B cell (primary cell): ENCODE results near the gene ABCA2. TPM values are rescaled to one million over a fixed set of nuclear protein-coding genes. Genes with fewer than 3 reads are reported as not detected.

ENCODE experiments used
- ATAC-seq: fragments of 200-7000 bp; cut with Tn5 transposase; one replicate; pipeline ENCODE4 v1.10.0; 2021; ENCODE audit warnings: low read depth, mild to moderate bottlenecking, moderate number of reproducible peaks, moderate library complexity
- CTCF ChIA-PET: fragments of 350-600 bp; sonication (Branson Sonifier 250); formaldehyde crosslinking; loops from one replicate; lab custom pipeline; 2021; ENCODE audit warnings: antibody characterized with exemption, inconsistent platforms; lab: Charles Lee
- POLR2A ChIA-PET: fragments of 350-600 bp; sonication (Branson Sonifier 250); formaldehyde crosslinking; loops from one replicate; lab custom pipeline; 2021; ENCODE audit warnings: antibody characterized with exemption; lab: Charles Lee
- DNase-seq: peaks from one replicate; pipeline ENCODE4 v3.0.0; 2013
- H2AFZ ChIP-seq: 2 replicates; pipeline ENCODE4 v1.6.1; 2012; ENCODE audit warnings: mild to moderate bottlenecking, low read depth, low read length; ENCODE audit not compliant: insufficient read depth, poor library complexity, severe bottlenecking
- H3K27ac ChIP-seq, 2 donors: 1 replicate in 1 of 2; 2 replicates in 1 of 2; pipeline ENCODE4 v1.5.1; 2012 to 2013; ENCODE audit warnings: low read length in 2 of 2, mild to moderate bottlenecking in 2 of 2, moderate library complexity in 1 of 2
- H3K27me3 ChIP-seq, 4 experiments: fragments of 200-600 bp in 1 of 4; sonication (generic) in 1 of 4; replicated peaks in 1 of 4; 1 replicate in 2 of 4; 2 replicates in 2 of 4; pipeline versions ENCODE4 v1.6.1 to v1.7.0; 2013 to 2016; ENCODE audit warnings: low read length in 3 of 4, mild to moderate bottlenecking in 2 of 4, mixed read lengths in 1 of 4, moderate library complexity in 1 of 4; ENCODE audit not compliant: insufficient read depth in 4 of 4, control insufficient read depth in 3 of 4; ENCODE audit errors: control extremely low read depth in 1 of 4
- H3K36me3 ChIP-seq, 2 experiments: replicated peaks in 1 of 2; 1 replicate in 1 of 2; 2 replicates in 1 of 2; pipeline versions ENCODE4 v1.6.1 to v1.7.1; 2013; ENCODE audit warnings: low read length in 1 of 2; ENCODE audit not compliant: insufficient read depth in 2 of 2, control insufficient read depth in 1 of 2; ENCODE audit errors: control extremely low read depth in 1 of 2, extremely low read depth in 1 of 2
- H3K4me1 ChIP-seq, 2 donors: fragments of 200-600 bp in 1 of 2; sonication (generic) in 1 of 2; 1 replicate in 1 of 2; 2 replicates in 1 of 2; pipeline versions ENCODE4 v1.5.1 to v1.6.1; 2013 to 2017; ENCODE audit warnings: low read length in 2 of 2; ENCODE audit not compliant: control insufficient read depth in 2 of 2, insufficient read depth in 2 of 2
- H3K4me2 ChIP-seq: replicated peaks from 2 replicates; pipeline ENCODE3; 2012; ENCODE audit warnings: mild to moderate bottlenecking, low read depth, low read length; ENCODE audit not compliant: poor library complexity, severe bottlenecking
- H3K4me3 ChIP-seq, 5 experiments: fragments of 200-600 bp in 1 of 5; sonication (generic) in 1 of 5; 1 replicate in 3 of 5; 2 replicates in 2 of 5; pipeline versions ENCODE4 v1.5.1 to v1.7.0; 2011 to 2016; ENCODE audit warnings: low read length in 4 of 5, mild to moderate bottlenecking in 4 of 5, low read depth in 2 of 5, control low read depth in 1 of 5, moderate library complexity in 1 of 5; ENCODE audit not compliant: insufficient read depth in 1 of 5; ENCODE audit errors: control extremely low read depth in 1 of 5, extremely low read depth in 1 of 5
- H3K79me2 ChIP-seq: fragments of 200-600 bp; sonication (generic); one replicate; pipeline ENCODE4 v1.6.0; 2016; ENCODE audit warnings: low read length; ENCODE audit not compliant: control insufficient read depth, insufficient read depth
- H3K9ac ChIP-seq: fragments of 200-600 bp; sonication (generic); 2 replicates; pipeline ENCODE4 v1.6.1; 2017; ENCODE audit warnings: mild to moderate bottlenecking, low read length, moderate library complexity
- H3K9me3 ChIP-seq, 3 donors: one replicate each; pipeline versions ENCODE4 v1.6.1 to v1.7.1; 2013; ENCODE audit warnings: low read length in 2 of 3; ENCODE audit not compliant: control insufficient read depth in 2 of 3, insufficient read depth in 1 of 3; ENCODE audit errors: control extremely low read depth in 1 of 3
- H4K20me1 ChIP-seq: 2 replicates; pipeline ENCODE4 v1.6.0; 2012; ENCODE audit warnings: mild to moderate bottlenecking, low read length; ENCODE audit not compliant: insufficient read depth, control insufficient read depth, poor library complexity, severe bottlenecking
- H3K27ac Mint-ChIP-seq: one replicate; pipeline ENCODE4 v1.8.0; 2021; ENCODE audit warnings: mixed read lengths
- H3K27me3 Mint-ChIP-seq: one replicate; pipeline ENCODE4 v1.8.0; 2021; ENCODE audit warnings: mixed read lengths
- H3K4me1 Mint-ChIP-seq: one replicate; pipeline ENCODE4 v1.8.0; 2021; ENCODE audit warnings: mixed read lengths
- H3K4me3 Mint-ChIP-seq: one replicate; pipeline ENCODE4 v1.8.0; 2021; ENCODE audit warnings: mixed read lengths
- H3K9me3 Mint-ChIP-seq: one replicate; pipeline ENCODE4 v1.8.0; 2022; ENCODE audit warnings: mixed read lengths; ENCODE audit not compliant: insufficient read depth
- CTCF ChIP-seq: fragments of 200-600 bp; IDR thresholded peaks from one replicate; pipeline ENCODE4 v1.8.0; 2022; ENCODE audit warnings: antibody characterized with exemption, mild to moderate bottlenecking
- EZH2 ChIP-seq: IDR thresholded peaks from 2 replicates; pipeline ENCODE4 v1.6.1; 2012; ENCODE audit warnings: borderline replicate concordance, low read depth, mild to moderate bottlenecking, moderate library complexity, low read length; ENCODE audit not compliant: insufficient read depth, poor library complexity, severe bottlenecking
- WGBS: methylation state at CpG from one replicate; pipeline ENCODE4 v1.1.5; 2013; ENCODE audit warnings: missing lambda C conversion rate; ENCODE audit not compliant: insufficient coverage; 5-methylcytosine and 5-hydroxymethylcytosine counted together
- intact Hi-C: fragments of 100-400 bp; cut with micrococcal nuclease; formaldehyde crosslinking; loops from one replicate; pipeline ENCODE4 v1.10.0; 2022
- polyA plus RNA-seq: library from polyadenylated mRNA; depleted of rRNA; stranded (reverse); fragments of >200 nt; gene quantifications from 2 replicates; pipeline ENCODE4 v1.2.3, GENCODE V29; 2012
- total RNA-seq, 2 donors: library from RNA; stranded (reverse); fragments of 120-200 nt in 1 of 2; gene quantifications; 1 replicate in 1 of 2; 2 replicates in 1 of 2; pipeline versions ENCODE4 v1.2.3 to v1.2.4, GENCODE V29; 2013 to 2022

The ABCA2 gene
- total and polyA plus RNA-seq, 2 donors (not counting 1 experiment from before 2014, with no cell fraction given) = 30.7 to 61.1 TPM

GRCh38 chr9:137017791-137018497 lies 10.1 kb downstream of the ABCA2 start:
- no peaks in the 10 kb centered on the region for H3K79me2 ChIP-seq
- no peak overlapping the region for H3K4me2 ChIP-seq
- ATAC-seq = no peak
- no peak overlapping the region for H3K4me3 ChIP-seq
- Mint-ChIP-seq H3K4me3 (no peak overlapping the region), H3K4me1 (no peaks in the 10 kb centered on the region), H3K27me3 (no peaks in the 10 kb centered on the region), H3K27ac (no peak overlapping the region), H3K9me3 (no peaks in the 10 kb centered on the region)
- H3K36me3 ChIP-seq = peaks cover 0 to 5% of the 10 kb centered on the region in 2 experiments
- no peaks in the 10 kb centered on the region for H4K20me1 ChIP-seq
- 96% methylated on average over 36 of the region's 45 CpGs for WGBS
- no peak overlapping the region for H3K27ac ChIP-seq
- H3K9me3 ChIP-seq = peaks cover 0 to 9% (median 0%) of the 10 kb centered on the region in 3 donors
- TF ChIP-seq EZH2 (no peak), CTCF (no peak)
- ChIA-PET POLR2A (interaction anchor here (0.6 to 0.7 kb wide), 2 partner anchors 27 to 342 kb away, joined by 4 to 5 read pairs; no protein-coding TSS in a partner anchor), CTCF (interaction anchor here (1.6 kb wide), 1 partner anchor 11 kb away, joined by 5 read pairs; no protein-coding TSS in a partner anchor)
- DNase-seq = no peak
- no peaks in the 10 kb centered on the region for H3K4me1 ChIP-seq
- no peak overlapping the region for H3K9ac ChIP-seq
- intact Hi-C loops = no loop called here
- H3K27me3 ChIP-seq = no peaks in the 10 kb centered on the region
- H2AFZ ChIP-seq = no peak overlapping the region

- DNase-seq = no peak
- Mint-ChIP-seq H3K4me3 (no peak overlapping the region), H3K4me1 (no peaks in the 10 kb centered on the region), H3K27me3 (no peaks in the 10 kb centered on the region), H3K27ac (no peak overlapping the region), H3K9me3 (no peaks in the 10 kb centered on the region)
- Histone ChIP-seq H3K4me2 (no peak overlapping the region), H3K27me3 (no peaks in the 10 kb centered on the region), H3K9me3 (peaks cover 0 to 5% (median 0%) of the 10 kb centered on the region in 3 donors), H3K36me3 (peaks cover 0 to 5% of the 10 kb centered on the region in 2 experiments), H3K4me3 (no peak overlapping the region), H2AFZ (no peak overlapping the region), H4K20me1 (no peaks in the 10 kb centered on the region), H3K79me2 (no peaks in the 10 kb centered on the region), H3K4me1 (no peaks in the 10 kb centered on the region), H3K27ac (no peak overlapping the region), H3K9ac (no peak overlapping the region)
- WGBS = 98% methylated on average over 28 of the region's 28 CpGs
- CTCF ChIA-PET = interaction anchor here (0.7 to 1.6 kb wide), 2 partner anchors 12 to 18 kb away, joined by 3 to 5 read pairs; no protein-coding TSS in a partner anchor
- intact Hi-C loops = no loop called here
- POLR2A ChIA-PET = interaction anchor here (0.7 kb wide), 1 partner anchor 16 kb away, joined by 4 read pairs; no protein-coding TSS in a partner anchor
- no peak for ATAC-seq
- no peak for TF ChIP-seq EZH2
- TF ChIP-seq CTCF = no peak
These were observed 11.0 kb downstream of the ABCA2 start for GRCh38 chr9:137017071-137017470.
